Measurements from ENCODE around the gene ZNF521.

DNA sequence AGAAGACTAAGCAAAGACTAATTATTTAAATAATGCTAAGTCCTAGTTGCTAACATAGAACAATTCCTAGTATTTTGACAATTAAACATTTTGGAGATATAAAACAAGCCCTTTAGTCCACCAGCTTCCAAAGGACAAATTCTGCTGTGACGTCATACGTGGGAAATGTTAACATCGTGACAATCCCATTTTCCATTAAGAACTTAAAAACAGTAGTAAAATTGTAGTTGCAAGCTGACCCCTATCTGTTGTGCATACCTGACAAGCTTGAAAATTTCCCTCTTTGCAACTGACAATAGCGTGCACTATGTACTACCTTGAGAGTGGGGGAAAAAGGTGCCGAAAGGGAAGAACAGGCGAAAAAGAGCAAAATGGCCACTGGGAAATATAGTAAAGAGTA is 279.8 kb downstream of the ZNF521 start:
- TF ChIP-seq, protein P1, sequence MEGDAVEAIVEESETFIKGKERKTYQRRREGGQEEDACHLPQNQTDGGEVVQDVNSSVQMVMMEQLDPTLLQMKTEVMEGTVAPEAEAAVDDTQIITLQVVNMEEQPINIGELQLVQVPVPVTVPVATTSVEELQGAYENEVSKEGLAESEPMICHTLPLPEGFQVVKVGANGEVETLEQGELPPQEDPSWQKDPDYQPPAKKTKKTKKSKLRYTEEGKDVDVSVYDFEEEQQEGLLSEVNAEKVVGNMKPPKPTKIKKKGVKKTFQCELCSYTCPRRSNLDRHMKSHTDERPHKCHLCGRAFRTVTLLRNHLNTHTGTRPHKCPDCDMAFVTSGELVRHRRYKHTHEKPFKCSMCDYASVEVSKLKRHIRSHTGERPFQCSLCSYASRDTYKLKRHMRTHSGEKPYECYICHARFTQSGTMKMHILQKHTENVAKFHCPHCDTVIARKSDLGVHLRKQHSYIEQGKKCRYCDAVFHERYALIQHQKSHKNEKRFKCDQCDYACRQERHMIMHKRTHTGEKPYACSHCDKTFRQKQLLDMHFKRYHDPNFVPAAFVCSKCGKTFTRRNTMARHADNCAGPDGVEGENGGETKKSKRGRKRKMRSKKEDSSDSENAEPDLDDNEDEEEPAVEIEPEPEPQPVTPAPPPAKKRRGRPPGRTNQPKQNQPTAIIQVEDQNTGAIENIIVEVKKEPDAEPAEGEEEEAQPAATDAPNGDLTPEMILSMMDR (IDR thresholded peaks at IDR 0.05; ENCODE audit: extremely low read depth in 1 of 2, insufficient read depth in 1 of 2, low read depth in 1 of 2, low read length in 2 of 2) = no peak
- TF ChIP-seq JUN (IDR thresholded peaks at IDR 0.05; ENCODE audit: borderline replicate concordance, insufficient read depth, insufficient read length, low read depth) = no peak
- no peak for TF ChIP-seq POLR2A (IDR thresholded peaks at IDR 0.05; ENCODE audit: low read depth, low read length)
- no peak for TF ChIP-seq POLR2AphosphoS5 (IDR thresholded peaks at IDR 0.05; ENCODE audit: insufficient read depth, low read depth, low read length)
- no peak for TF ChIP-seq FOS (IDR thresholded peaks at IDR 0.05; ENCODE audit: borderline replicate concordance, insufficient read depth, low read length)
- TF ChIP-seq GATA2 (IDR thresholded peaks at IDR 0.05; ENCODE audit: insufficient read depth, insufficient read length, low read depth, low read length) = no peak
- TF ChIP-seq, protein P2, sequence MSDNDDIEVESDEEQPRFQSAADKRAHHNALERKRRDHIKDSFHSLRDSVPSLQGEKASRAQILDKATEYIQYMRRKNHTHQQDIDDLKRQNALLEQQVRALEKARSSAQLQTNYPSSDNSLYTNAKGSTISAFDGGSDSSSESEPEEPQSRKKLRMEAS (IDR thresholded peaks at IDR 0.05; ENCODE audit: insufficient read depth, insufficient read length) = no peak
- TF ChIP-seq EZH2 (IDR thresholded peaks at IDR 0.05; ENCODE audit: borderline replicate concordance, low read depth, low read length, severe bottlenecking) = no peak

Data from endothelial cell of umbilical vein (primary cell).